NB4 (cell line): ENCODE results near the gene KCNAB2.

Experiments
- CTCF ChIP-seq: IDR thresholded peaks from one replicate; pipeline ENCODE4 v1.5.1; 2012; ENCODE audit warnings: low read depth, low read length
- POLR2A ChIP-seq: IDR thresholded peaks from 2 replicates; pipeline ENCODE4 v1.6.1; 2011; ENCODE audit warnings: mild to moderate bottlenecking; ENCODE audit not compliant: insufficient read length; ENCODE audit errors: extremely low read depth

GRCh38 chr1:6095511-6096242 is 50.0 kb downstream of the KCNAB2 start:
- no peak for TF ChIP-seq CTCF
- no peak for TF ChIP-seq POLR2A
